HG03060 (cell line): ENCODE data around the gene ZKSCAN8.

ENCODE experiments used
- ATAC-seq: cut with Tn5 transposase; IDR thresholded peaks from one replicate; pipeline ENCODE4 v1.9.1; 2021; ENCODE audit warnings: low read depth, moderate number of reproducible peaks; ENCODE audit not compliant: unreplicated experiment

Gene ZKSCAN8

GRCh38 chr6:28203201-28203600 lies 61.5 kb downstream of the ZKSCAN8 start:
- ATAC-seq = no peak

GRCh38 chr6:28205879-28206278 lies 64.2 kb downstream of the ZKSCAN8 start:
- no peak for ATAC-seq

- ATAC-seq = no peak
Measured at GRCh38 chr6:28206527-28206926, 64.8 kb downstream of the ZKSCAN8 start.

- no peak for ATAC-seq
Measured at GRCh38 chr6:28206928-28207509, 65.3 kb downstream of the ZKSCAN8 start.

- ATAC-seq = no peak
Measured at GRCh38 chr6:28207510-28208110, 65.9 kb downstream of the ZKSCAN8 start.

GRCh38 chr6:28208111-28208659 lies 66.5 kb downstream of the ZKSCAN8 start:
- ATAC-seq = no peak
